Natural killer cell (primary cell): ENCODE measurements around the gene ZNF580. TPM values are rescaled to one million over a fixed set of nuclear protein-coding genes. Genes with fewer than 3 reads are reported as not detected.

ENCODE experiments used
- ATAC-seq, 3 donors: fragments of 150-1000 bp in 2 of 3; fragments of 200-7000 bp in 1 of 3; cut with Tn5 transposase; 1 replicate in 1 of 3; 2 replicates in 2 of 3; pipeline ENCODE4 v1.10.0; 2021; ENCODE audit warnings: mild to moderate bottlenecking in 2 of 3, moderate library complexity in 2 of 3
- DNase-seq, 2 donors: peaks; one replicate each; pipeline versions ENCODE4 v3.0.0 to v3.0.0-alpha.2; 2013 to 2021; ENCODE audit warnings: mixed read lengths in 1 of 2
- H3K27ac ChIP-seq: one replicate; pipeline ENCODE4 v1.5.1; 2013; ENCODE audit warnings: mild to moderate bottlenecking, low read length
- H3K27me3 ChIP-seq: one replicate; pipeline ENCODE4 v1.6.1; 2013; ENCODE audit warnings: low read length; ENCODE audit not compliant: control insufficient read depth, insufficient read depth
- H3K36me3 ChIP-seq: one replicate; pipeline ENCODE4 v1.6.1; 2013; ENCODE audit warnings: low read length; ENCODE audit not compliant: control insufficient read depth, insufficient read depth
- H3K4me1 ChIP-seq: one replicate; pipeline ENCODE4 v1.6.1; 2013; ENCODE audit warnings: low read length; ENCODE audit not compliant: control insufficient read depth, insufficient read depth
- H3K4me3 ChIP-seq: one replicate; pipeline ENCODE4 v1.5.1; 2013; ENCODE audit warnings: low read length
- H3K9me3 ChIP-seq: one replicate; pipeline ENCODE4 v1.6.1; 2013; ENCODE audit warnings: low read length; ENCODE audit not compliant: control insufficient read depth, insufficient read depth
- H3K27ac Mint-ChIP-seq, 2 donors: one replicate each; pipeline ENCODE4 v1.8.0; 2022; ENCODE audit warnings: mild to moderate bottlenecking in 2 of 2, mixed read lengths in 2 of 2, moderate library complexity in 1 of 2
- H3K27me3 Mint-ChIP-seq, 2 donors: one replicate each; pipeline ENCODE4 v1.8.0; 2022; ENCODE audit warnings: low read depth in 2 of 2, mixed read lengths in 2 of 2
- H3K36me3 Mint-ChIP-seq: one replicate; pipeline ENCODE4 v1.8.0; 2022; ENCODE audit warnings: mixed read lengths
- H3K4me1 Mint-ChIP-seq, 2 donors: one replicate each; pipeline ENCODE4 v1.8.0; 2022; ENCODE audit warnings: mixed read lengths in 2 of 2
- H3K4me3 Mint-ChIP-seq: one replicate; pipeline ENCODE4 v1.8.0; 2022; ENCODE audit warnings: mild to moderate bottlenecking, moderate library complexity, mixed read lengths
- H3K9me3 Mint-ChIP-seq, 2 donors: one replicate each; pipeline ENCODE4 v1.8.0; 2022; ENCODE audit warnings: mixed read lengths in 2 of 2
- CTCF ChIP-seq: fragments of 200-600 bp; IDR thresholded peaks from one replicate; pipeline ENCODE4 v1.8.0; 2022; ENCODE audit warnings: antibody characterized with exemption
- WGBS: methylation state at CpG from one replicate; pipeline ENCODE4 v1.1.7; 2013; ENCODE audit warnings: missing lambda C conversion rate; ENCODE audit not compliant: insufficient coverage; 5-methylcytosine and 5-hydroxymethylcytosine counted together
- intact Hi-C: fragments of 100-400 bp; cut with micrococcal nuclease; formaldehyde crosslinking; loops from one replicate; pipeline ENCODE4 v1.14.2; 2022
- total RNA-seq, 4 donors: library from RNA; stranded (reverse); fragments of 120-200 nt in 1 of 4; gene quantifications; one replicate each; pipeline versions ENCODE4 v1.2.3 to v1.2.4, GENCODE V29; 2013 to 2022

The ZNF580 gene
- total RNA-seq, 3 donors from 2014 or later (not counting 1 experiment from before 2014, with no cell fraction given): 38.0 to 46.0 (median 40.0) TPM

- Mint-ChIP-seq H3K27me3 (no peaks in the 10 kb centered on the region), H3K4me3 (no peak overlapping the region), H3K36me3 (no peaks in the 10 kb centered on the region), H3K4me1 (peaks cover 14 to 31% of the 10 kb centered on the region in 2 donors), H3K27ac (peak overlapping the region; percentile 18 to 41), H3K9me3 (no peaks in the 10 kb centered on the region)
- TF ChIP-seq CTCF: no peak
- peaks cover 21% of the 10 kb centered on the region for H3K4me1 ChIP-seq
- WGBS: 82% methylated on average over 12 of the region's 12 CpGs
- H3K36me3 ChIP-seq: peaks cover 11% of the 10 kb centered on the region
- H3K4me3 ChIP-seq: no peak overlapping the region
- DNase-seq: peak in 1 of 2 donors; percentile 57
- no peak overlapping the region for H3K27ac ChIP-seq
- no peaks in the 10 kb centered on the region for H3K27me3 ChIP-seq
- H3K9me3 ChIP-seq: no peaks in the 10 kb centered on the region
- intact Hi-C loops: no loop called here
- no peak for ATAC-seq
Measured at GRCh38 chr19:55620410-55621204, 20.2 kb upstream of the ZNF580 start.

- ATAC-seq (no peak), DNase-seq (no peak)
- H3K4me3 ChIP-seq: no peak overlapping the region
- H3K27me3 ChIP-seq: no peaks in the 10 kb centered on the region
- H3K4me1 Mint-ChIP-seq: peaks cover 14 to 31% of the 10 kb centered on the region in 2 donors
- 90% methylated on average over 9 of the region's 9 CpGs for WGBS
- H3K36me3 ChIP-seq: peaks cover 11% of the 10 kb centered on the region
- no peak overlapping the region for H3K4me3 Mint-ChIP-seq
- no peaks in the 10 kb centered on the region for H3K27me3 Mint-ChIP-seq
- H3K9me3 Mint-ChIP-seq: no peaks in the 10 kb centered on the region
- peaks cover 21% of the 10 kb centered on the region for H3K4me1 ChIP-seq
- H3K9me3 ChIP-seq: no peaks in the 10 kb centered on the region
- H3K27ac ChIP-seq: no peak overlapping the region
- intact Hi-C loops: no loop called here
- TF ChIP-seq CTCF: no peak
- H3K27ac Mint-ChIP-seq: no peak overlapping the region
- no peaks in the 10 kb centered on the region for H3K36me3 Mint-ChIP-seq
Measured at GRCh38 chr19:55621205-55621672, 19.6 kb upstream of the ZNF580 start.

GRCh38 chr19:55621673-55622231 is 19.1 kb upstream of the ZNF580 start:
- intact Hi-C loops: no loop called here
- no peak for DNase-seq
- H3K4me1 Mint-ChIP-seq: peaks cover 14 to 31% of the 10 kb centered on the region in 2 donors

More at GRCh38 chr19:55621673-55622231, 19.1 kb upstream of the ZNF580 start:
- Mint-ChIP-seq H3K27me3 (no peaks in the 10 kb centered on the region), H3K36me3 (no peaks in the 10 kb centered on the region), H3K9me3 (no peaks in the 10 kb centered on the region), H3K27ac (no peak overlapping the region), H3K4me3 (no peak overlapping the region)
- Histone ChIP-seq H3K4me3 (no peak overlapping the region), H3K36me3 (peaks cover 8% of the 10 kb centered on the region), H3K27me3 (no peaks in the 10 kb centered on the region), H3K9me3 (no peaks in the 10 kb centered on the region), H3K4me1 (peaks cover 21% of the 10 kb centered on the region), H3K27ac (no peak overlapping the region)
- TF ChIP-seq CTCF: no peak
- WGBS: 97% methylated on average over 55 of the region's 55 CpGs
- ATAC-seq: no peak
